GM13976 (cell line): ENCODE measurements around the gene ATP11A.

ENCODE experiments used
- DNase-seq: peaks from one replicate; pipeline ENCODE4 v3.0.0; 2012; ENCODE audit warnings: low spot score
- CTCF ChIP-seq: IDR thresholded peaks from 2 replicates; pipeline ENCODE4 v1.5.1; 2012; ENCODE audit warnings: borderline replicate concordance, mild to moderate bottlenecking; ENCODE audit not compliant: insufficient read depth; ENCODE audit errors: extremely low read depth, missing control alignments, control extremely low read depth
- in situ Hi-C: fragments of 300-500 bp; cut with MboI; formaldehyde crosslinking; loops from one replicate; pipeline ENCODE4 v1.12.0; 2022; ENCODE audit warnings: low sequenced_read_pairs, mixed read lengths, inconsistent platforms; ENCODE audit not compliant: unreplicated experiment

ATP11A gene

GRCh38 chr13:112689303-112690245, at the start of gene ATP11A:
Gene ATP11A, plus strand, starts transcription at chr13:112690038. Its CDS starts 379 bp downstream, at chr13:112690417.
- TF ChIP-seq CTCF = no peak
- in situ Hi-C loops = no loop called here
- DNase-seq = peak; percentile 96

- TF ChIP-seq CTCF = no peak
- no peak for DNase-seq
- in situ Hi-C loops = loop anchor here (10.0 kb wide), 1 partner anchor 233 kb away; no protein-coding TSS in a partner anchor
These were observed 48.3 kb upstream of the ATP11A start for GRCh38 chr13:112641456-112642089.

- TF ChIP-seq CTCF = no peak
- in situ Hi-C loops = loop anchor here (10.0 kb wide), 1 partner anchor 233 kb away; no protein-coding TSS in a partner anchor
- DNase-seq = no peak
These were observed 47.8 kb upstream of the ATP11A start for GRCh38 chr13:112642090-112642460.

- no peak for DNase-seq
- in situ Hi-C loops = loop anchor here (10.0 kb wide), 1 partner anchor 231 kb away; no protein-coding TSS in a partner anchor
- TF ChIP-seq CTCF = no peak
These were observed 45.9 kb upstream of the ATP11A start for GRCh38 chr13:112643759-112644459.

- DNase-seq = no peak
- in situ Hi-C loops = loop anchor here (10.0 kb wide), 1 partner anchor 229 kb away; no protein-coding TSS in a partner anchor
- TF ChIP-seq CTCF = no peak
These were observed 44.4 kb upstream of the ATP11A start for GRCh38 chr13:112645327-112645914.

- no peak for DNase-seq
- in situ Hi-C loops = loop anchor here (10.0 kb wide), 1 partner anchor 228 kb away; no protein-coding TSS in a partner anchor
- TF ChIP-seq CTCF = no peak
These were observed 42.6 kb upstream of the ATP11A start for GRCh38 chr13:112647256-112647655.
